Measurements from ENCODE around the gene FOXL2NB. TPM values are rescaled to one million over a fixed set of nuclear protein-coding genes. Genes with fewer than 3 reads are reported as not detected.

Gene FOXL2NB
- total RNA-seq, 2 donors from 2014 or later = not detected

DNA sequence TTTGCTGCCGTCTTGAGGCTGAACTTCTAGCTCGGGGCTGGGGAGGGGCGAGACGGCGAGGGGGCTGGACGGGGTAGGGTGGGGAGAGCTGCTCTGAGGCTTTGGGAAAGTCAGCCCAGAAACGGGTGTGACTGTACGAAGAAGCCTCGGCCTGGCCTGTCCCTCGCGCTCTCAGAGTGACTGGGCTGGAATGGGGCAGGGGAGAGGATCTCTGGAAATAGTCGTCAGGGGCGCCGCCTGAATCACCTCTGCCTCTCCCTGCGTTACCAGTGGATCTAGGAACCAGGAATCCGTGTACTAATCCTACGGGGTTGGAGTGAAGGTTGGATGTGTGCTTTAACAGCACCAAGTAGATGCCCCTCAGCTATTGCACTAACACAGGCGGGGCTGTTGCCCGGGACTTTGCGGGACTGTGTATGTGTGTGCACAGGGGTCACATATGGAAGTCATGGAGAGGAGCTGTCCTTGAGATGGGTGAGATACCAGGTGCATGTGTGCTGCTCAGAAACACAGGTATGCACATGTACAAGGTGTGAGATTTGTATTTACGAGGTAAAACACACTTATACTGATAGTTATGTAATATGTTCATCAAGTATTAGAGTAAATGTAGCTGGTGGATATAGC, 591 bp downstream of the FOXL2NB start:
- no peaks in the 10 kb centered on the region for H3K9me3 Mint-ChIP-seq
- no peak for ATAC-seq (replicated peaks)
- no peak overlapping the region for H3K27ac Mint-ChIP-seq
- H3K36me3 Mint-ChIP-seq (ENCODE audit: low read depth) = peaks cover 7% of the 10 kb centered on the region
- H3K27me3 Mint-ChIP-seq = peaks cover 56% of the 10 kb centered on the region
- peak overlapping the region; percentile 57 for H3K4me3 Mint-ChIP-seq
- H3K4me1 Mint-ChIP-seq = peaks cover 10% of the 10 kb centered on the region

DNA sequence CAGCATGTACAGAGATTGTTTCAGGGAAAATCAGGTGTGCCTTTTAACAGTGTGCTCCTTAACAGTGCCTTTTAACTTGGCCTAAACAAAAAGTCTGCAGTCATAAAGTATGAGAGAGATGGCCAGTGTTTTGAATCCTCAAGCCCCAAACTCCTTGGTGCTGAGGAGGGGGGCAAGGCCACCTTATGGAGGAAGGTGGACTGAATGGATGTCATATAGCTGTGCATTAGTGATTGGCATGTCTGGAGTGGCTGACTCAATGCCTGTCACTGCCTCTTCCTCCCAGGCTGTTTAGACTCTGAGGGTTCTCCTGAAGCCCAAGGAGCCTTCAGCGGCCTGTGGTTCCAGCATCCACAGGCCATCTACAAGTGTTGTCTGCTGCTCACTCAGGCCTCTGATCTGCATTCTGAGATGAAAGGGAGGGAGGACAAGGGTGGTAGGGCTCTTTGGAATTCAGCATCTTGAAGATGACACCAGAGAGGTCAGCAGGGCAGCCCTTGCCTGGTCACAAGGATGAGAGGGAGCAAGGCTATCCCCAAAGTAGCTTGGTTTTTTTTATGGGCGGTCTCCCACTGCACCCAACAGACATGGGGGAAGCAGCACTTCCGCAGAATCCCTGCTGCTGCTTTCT, 1.5 kb downstream of the FOXL2NB start:
- H3K36me3 Mint-ChIP-seq (ENCODE audit: low read depth) = peaks cover 7% of the 10 kb centered on the region
- H3K27ac Mint-ChIP-seq = no peak overlapping the region
- H3K4me1 Mint-ChIP-seq = peaks cover 10% of the 10 kb centered on the region
- peak overlapping the region; percentile 57 for H3K4me3 Mint-ChIP-seq
- no peaks in the 10 kb centered on the region for H3K9me3 Mint-ChIP-seq
- ATAC-seq (replicated peaks) = no peak
- peaks cover 49% of the 10 kb centered on the region for H3K27me3 Mint-ChIP-seq

- Mint-ChIP-seq H3K27me3 (peaks cover 47% of the 10 kb centered on the region), H3K4me1 (peaks cover 10% of the 10 kb centered on the region), H3K36me3 (ENCODE audit: low read depth) (peaks cover 7% of the 10 kb centered on the region), H3K4me3 (peak overlapping the region; percentile 40), H3K27ac (no peak overlapping the region), H3K9me3 (no peaks in the 10 kb centered on the region)
- ATAC-seq (replicated peaks) = no peak
Measured at GRCh38 chr3:138949002-138949418, 2.0 kb downstream of the FOXL2NB start.

DNA sequence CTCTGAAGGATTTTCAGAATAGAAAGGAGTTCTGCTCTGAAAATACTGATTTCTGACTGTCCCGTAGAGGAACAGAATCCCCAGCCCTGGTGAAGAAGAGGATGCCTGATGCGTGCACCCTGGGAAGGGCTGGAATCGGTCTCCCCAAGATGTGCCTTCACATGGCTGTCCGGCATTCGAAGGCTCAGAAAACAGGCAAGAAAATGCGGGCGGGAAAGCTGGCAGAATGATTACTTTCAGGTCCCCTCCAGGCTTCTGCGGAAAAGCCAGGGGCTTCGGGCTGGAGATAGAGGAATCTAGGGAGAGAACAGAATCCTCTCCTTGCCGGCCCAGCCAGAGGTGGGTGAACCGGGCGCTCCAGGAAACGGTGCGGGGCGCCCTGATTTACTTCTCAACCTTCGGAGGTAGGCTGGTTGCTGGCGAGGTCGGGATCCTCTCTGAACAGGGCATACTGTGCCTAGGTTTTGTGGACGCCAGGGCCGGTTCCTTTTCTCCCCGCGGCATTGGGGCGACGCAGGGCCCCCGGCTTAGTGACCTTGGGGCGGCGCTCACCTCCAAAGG, 2.5 kb downstream of the FOXL2NB start:
- H3K27me3 Mint-ChIP-seq = peaks cover 45% of the 10 kb centered on the region
- ATAC-seq (replicated peaks) = no peak
- H3K4me3 Mint-ChIP-seq = peak overlapping the region; percentile 40
- H3K27ac Mint-ChIP-seq = no peak overlapping the region
- H3K4me1 Mint-ChIP-seq = peaks cover 10% of the 10 kb centered on the region
- peaks cover 7% of the 10 kb centered on the region for H3K36me3 Mint-ChIP-seq (ENCODE audit: low read depth)
- no peaks in the 10 kb centered on the region for H3K9me3 Mint-ChIP-seq

GRCh38 chr3:138950006-138950644, 3.1 kb downstream of the FOXL2NB start:
- Mint-ChIP-seq H3K4me3 (peak overlapping the region; percentile 40), H3K27me3 (peaks cover 45% of the 10 kb centered on the region), H3K27ac (no peak overlapping the region)

GRCh38 chr3:138950701-138951100, 3.7 kb downstream of the FOXL2NB start:
- peaks cover 43% of the 10 kb centered on the region for H3K27me3 Mint-ChIP-seq
- H3K4me3 Mint-ChIP-seq = peak overlapping the region; percentile 40

More at GRCh38 chr3:138950006-138950644, 3.1 kb downstream of the FOXL2NB start:
- ATAC-seq (replicated peaks) = peak; percentile 51
- Mint-ChIP-seq H3K9me3 (no peaks in the 10 kb centered on the region), H3K4me1 (peaks cover 8% of the 10 kb centered on the region), H3K36me3 (ENCODE audit: low read depth) (peaks cover 3% of the 10 kb centered on the region)

DNA sequence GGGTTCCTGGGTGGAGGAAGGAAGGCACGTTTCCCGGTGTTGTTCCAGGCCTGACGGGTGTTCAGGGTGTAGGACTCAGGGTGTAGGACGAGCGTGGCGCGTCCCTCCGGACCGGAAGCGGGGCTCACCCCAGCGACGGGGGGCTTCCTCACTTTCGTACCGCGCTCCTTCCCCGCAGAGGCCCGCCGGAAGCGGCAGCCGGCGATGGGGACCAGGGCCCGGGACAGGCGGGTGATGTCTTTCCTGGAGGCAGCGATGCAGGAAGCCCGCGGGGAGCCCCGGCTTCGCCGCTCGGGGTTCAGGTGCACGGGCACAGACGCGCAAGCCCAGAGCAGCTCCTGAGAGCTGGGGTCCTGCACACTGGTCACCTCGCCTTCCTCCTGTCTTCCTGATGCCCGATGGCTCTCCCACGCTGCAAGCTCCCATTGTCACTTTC, 13.4 kb downstream of the FOXL2NB start:
- no peak overlapping the region for H3K27ac Mint-ChIP-seq
- ATAC-seq (replicated peaks) = no peak
- peak overlapping the region; percentile 33 for H3K4me3 Mint-ChIP-seq
- peaks cover 59% of the 10 kb centered on the region for H3K27me3 Mint-ChIP-seq
- no peaks in the 10 kb centered on the region for H3K36me3 Mint-ChIP-seq (ENCODE audit: low read depth)
- peaks cover 11% of the 10 kb centered on the region for H3K4me1 Mint-ChIP-seq
- no peaks in the 10 kb centered on the region for H3K9me3 Mint-ChIP-seq

More at GRCh38 chr3:138950701-138951100, 3.7 kb downstream of the FOXL2NB start:
- H3K36me3 Mint-ChIP-seq (ENCODE audit: low read depth) = no peaks in the 10 kb centered on the region
- H3K9me3 Mint-ChIP-seq = no peaks in the 10 kb centered on the region
- no peak overlapping the region for H3K27ac Mint-ChIP-seq
- ATAC-seq (replicated peaks) = no peak
- H3K4me1 Mint-ChIP-seq = peaks cover 5% of the 10 kb centered on the region

- Mint-ChIP-seq H3K36me3 (ENCODE audit: low read depth) (no peaks in the 10 kb centered on the region), H3K4me1 (peaks cover 11% of the 10 kb centered on the region), H3K27me3 (peaks cover 60% of the 10 kb centered on the region), H3K27ac (no peak overlapping the region), H3K4me3 (no peak overlapping the region), H3K9me3 (no peaks in the 10 kb centered on the region)
- no peak for ATAC-seq (replicated peaks)
Measured at GRCh38 chr3:138962854-138963560, 16.0 kb downstream of the FOXL2NB start.

DNA sequence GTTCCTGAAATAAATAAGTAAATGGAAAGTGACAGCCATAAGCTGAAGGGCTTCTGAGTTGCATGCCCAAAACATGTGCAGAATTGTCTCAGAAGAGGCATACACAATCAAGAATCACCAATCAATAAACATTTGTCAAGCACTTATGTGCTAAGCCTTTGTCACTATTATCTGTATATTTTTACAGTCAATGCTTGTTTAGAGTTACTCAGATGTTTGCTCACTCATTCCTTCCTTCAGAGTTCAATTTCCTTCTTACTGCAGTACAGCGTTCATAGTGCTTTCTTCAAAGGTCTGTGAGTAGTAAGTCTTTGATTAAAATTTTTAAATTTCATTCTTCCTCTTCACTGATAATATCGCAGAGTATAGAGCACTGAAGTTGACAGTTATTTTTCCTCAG, 17.2 kb downstream of the FOXL2NB start:
- no peak for ATAC-seq (replicated peaks)
- Mint-ChIP-seq H3K27me3 (peaks cover 57% of the 10 kb centered on the region), H3K4me3 (no peak overlapping the region), H3K36me3 (ENCODE audit: low read depth) (no peaks in the 10 kb centered on the region), H3K9me3 (no peaks in the 10 kb centered on the region), H3K4me1 (peaks cover 11% of the 10 kb centered on the region), H3K27ac (no peak overlapping the region)

DNA sequence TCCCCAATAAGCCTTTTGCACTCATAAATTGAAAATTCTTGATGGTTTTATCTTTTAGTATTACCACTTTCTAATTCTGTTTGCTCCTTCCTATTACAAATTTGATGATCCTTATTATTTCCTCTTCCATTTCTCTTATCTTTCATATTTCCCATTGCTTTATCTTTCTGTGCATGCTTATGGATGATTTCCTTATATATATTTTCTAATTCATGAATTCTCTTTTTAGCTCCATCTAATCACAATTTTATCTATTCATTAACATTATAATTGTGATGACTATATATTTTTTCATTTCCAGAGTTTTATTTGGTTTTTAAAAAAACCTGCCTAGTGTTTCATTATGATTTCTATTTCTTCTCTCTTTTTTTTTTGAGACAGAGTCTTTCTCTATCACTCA, 17.9 kb downstream of the FOXL2NB start:
- Mint-ChIP-seq H3K9me3 (no peaks in the 10 kb centered on the region), H3K36me3 (ENCODE audit: low read depth) (no peaks in the 10 kb centered on the region), H3K4me3 (no peak overlapping the region), H3K27ac (no peak overlapping the region), H3K27me3 (peaks cover 59% of the 10 kb centered on the region), H3K4me1 (peaks cover 10% of the 10 kb centered on the region)
- no peak for ATAC-seq (replicated peaks)

DNA sequence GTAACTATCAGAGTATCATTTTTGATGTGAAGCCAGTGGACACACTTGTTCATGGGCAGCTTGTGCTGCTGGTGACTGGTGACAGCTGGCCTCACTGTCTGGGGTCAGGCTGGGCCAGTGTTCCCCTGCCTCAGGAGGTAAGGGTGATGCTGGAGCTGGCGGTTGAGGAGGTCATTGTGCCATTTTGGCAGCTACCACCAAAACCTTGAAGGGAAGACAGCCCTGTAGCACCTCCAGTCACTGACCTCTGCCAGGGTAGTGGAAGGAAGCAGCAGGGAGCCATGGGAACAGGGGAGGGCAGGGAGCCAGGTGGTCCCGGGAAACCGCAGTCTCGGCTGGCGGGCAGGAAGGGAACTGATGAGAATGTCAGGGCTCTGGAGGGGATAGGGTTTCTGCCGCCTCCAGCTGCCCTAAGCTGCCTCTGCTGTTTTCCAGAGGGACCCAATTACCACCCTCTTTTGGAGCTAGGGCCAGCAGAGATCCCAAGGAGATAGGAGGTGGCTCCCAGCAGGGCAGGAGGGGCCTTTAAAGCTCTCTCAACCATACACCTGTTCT, 24.8 kb downstream of the FOXL2NB start:
- no peaks in the 10 kb centered on the region for H3K4me1 Mint-ChIP-seq
- H3K27ac Mint-ChIP-seq = no peak overlapping the region
- ATAC-seq (replicated peaks) = no peak
- H3K27me3 Mint-ChIP-seq = peaks cover 30% of the 10 kb centered on the region
- no peaks in the 10 kb centered on the region for H3K36me3 Mint-ChIP-seq (ENCODE audit: low read depth)
- H3K4me3 Mint-ChIP-seq = no peak overlapping the region
- H3K9me3 Mint-ChIP-seq = no peaks in the 10 kb centered on the region

DNA sequence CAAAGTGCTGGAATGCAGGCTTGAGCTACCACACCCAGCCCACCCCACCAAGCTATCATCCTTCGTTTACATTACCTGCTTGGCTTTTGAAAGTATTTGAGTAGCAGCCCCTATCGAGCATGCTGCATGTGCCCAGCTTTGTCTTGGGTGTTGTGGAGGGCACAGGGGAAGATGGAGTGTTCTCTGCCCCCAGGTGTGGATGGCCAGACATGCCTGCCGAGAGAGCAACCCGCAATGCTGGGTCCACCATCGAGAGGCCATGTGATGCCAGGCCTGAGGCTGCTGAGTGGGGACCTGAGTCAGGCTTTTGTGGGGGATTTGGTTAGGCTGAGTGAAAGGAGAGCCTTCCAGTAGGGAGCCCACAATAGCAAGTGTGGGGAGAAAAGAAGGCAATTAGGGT, 25.9 kb downstream of the FOXL2NB start:
- no peaks in the 10 kb centered on the region for H3K36me3 Mint-ChIP-seq (ENCODE audit: low read depth)
- no peak for ATAC-seq (replicated peaks)
- H3K27ac Mint-ChIP-seq = no peak overlapping the region
- H3K4me3 Mint-ChIP-seq = no peak overlapping the region
- no peaks in the 10 kb centered on the region for H3K9me3 Mint-ChIP-seq
- H3K27me3 Mint-ChIP-seq = peaks cover 28% of the 10 kb centered on the region
- no peaks in the 10 kb centered on the region for H3K4me1 Mint-ChIP-seq

DNA sequence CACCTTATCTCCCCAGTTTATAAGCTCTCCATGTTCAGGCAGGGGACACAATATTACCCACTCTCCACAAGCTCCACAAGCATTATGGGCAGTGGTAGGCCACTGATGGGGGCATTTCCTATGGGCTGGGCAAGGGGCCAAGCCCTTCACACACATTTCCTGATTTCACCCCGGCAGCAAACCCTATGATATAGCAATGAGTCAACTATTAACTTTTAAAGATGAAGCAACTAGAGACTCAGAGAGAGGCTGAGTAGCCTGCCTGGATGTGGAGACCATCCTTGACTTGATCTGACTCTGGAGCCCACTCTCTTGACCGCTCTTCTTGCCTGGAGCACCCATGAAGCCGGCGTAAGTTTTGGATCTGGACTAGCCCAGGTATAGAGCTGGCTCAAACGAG, 27.4 kb downstream of the FOXL2NB start:
- ATAC-seq (replicated peaks) = no peak
- no peaks in the 10 kb centered on the region for H3K4me1 Mint-ChIP-seq
- peaks cover 20% of the 10 kb centered on the region for H3K27me3 Mint-ChIP-seq
- H3K4me3 Mint-ChIP-seq = no peak overlapping the region
- H3K27ac Mint-ChIP-seq = no peak overlapping the region
- no peaks in the 10 kb centered on the region for H3K9me3 Mint-ChIP-seq
- no peaks in the 10 kb centered on the region for H3K36me3 Mint-ChIP-seq (ENCODE audit: low read depth)

DNA sequence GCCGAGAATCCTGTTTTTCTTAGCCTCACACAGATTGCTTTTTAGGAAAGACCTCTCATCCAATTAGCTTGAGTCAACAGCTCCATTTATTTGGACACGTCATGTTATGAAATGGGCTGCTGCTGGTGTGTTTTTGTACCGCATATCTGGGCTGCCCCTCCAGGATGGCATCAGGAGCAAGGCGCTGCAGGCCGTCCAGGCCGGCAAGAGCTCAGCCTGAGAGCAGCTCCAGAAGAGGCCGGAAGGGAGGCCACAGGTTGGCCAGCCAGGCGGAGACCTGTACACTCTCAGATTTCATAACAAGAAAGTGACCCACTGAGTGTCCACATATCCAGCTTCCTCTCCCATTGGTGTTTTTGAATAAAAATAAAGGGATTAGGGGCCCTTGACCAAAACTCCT, 28.3 kb downstream of the FOXL2NB start:
- H3K9me3 Mint-ChIP-seq = no peaks in the 10 kb centered on the region
- peaks cover 18% of the 10 kb centered on the region for H3K27me3 Mint-ChIP-seq
- H3K4me3 Mint-ChIP-seq = no peak overlapping the region
- no peak overlapping the region for H3K27ac Mint-ChIP-seq
- H3K4me1 Mint-ChIP-seq = no peaks in the 10 kb centered on the region
- no peak for ATAC-seq (replicated peaks)
- no peaks in the 10 kb centered on the region for H3K36me3 Mint-ChIP-seq (ENCODE audit: low read depth)

All from activated T-helper 17 cell treated with anti-CD3 and anti-CD28 coated beads, Interleukin-2, amount 50 U/mL, for 72 hours (primary cell).